HepG2 (cell line): ENCODE results near the gene THADA. TPM values are rescaled to one million over a fixed set of nuclear protein-coding genes. Genes with fewer than 3 reads are reported as not detected.

Experiments
- ARID2 ChIP-seq: sonication (generic); formaldehyde crosslinking; IDR thresholded peaks from 2 replicates; pipeline ENCODE4 v1.8.1; 2022; ENCODE audit warnings: mild to moderate bottlenecking, missing genetic modification reagents, borderline replicate concordance
- FOXA3 ChIP-seq: IDR thresholded peaks from 2 replicates; pipeline ENCODE4 v1.6.1; 2016; ENCODE audit warnings: missing genetic modification reagents, missing compliant biosample characterization
- FOXJ3 ChIP-seq: sonication (generic); formaldehyde crosslinking; IDR thresholded peaks from 2 replicates; pipeline ENCODE4 v1.4.0; 2020; ENCODE audit warnings: missing genetic modification reagents, mild to moderate bottlenecking, borderline replicate concordance
- FOXP1 ChIP-seq, 2 experiments: fragments of 450-650 bp in 1 of 2; IDR thresholded peaks; 2 replicates each; pipeline ENCODE4 v1.6.1; 2017 to 2018; ENCODE audit warnings: antibody characterized with exemption in 1 of 2
- HDAC2 ChIP-seq: sonication (generic); formaldehyde crosslinking; IDR thresholded peaks from 2 replicates; pipeline ENCODE4 v1.4.0; 2020; ENCODE audit warnings: missing genetic modification reagents
- HNF4A ChIP-seq: sonication (generic); formaldehyde crosslinking; IDR thresholded peaks from 2 replicates; pipeline ENCODE4 v1.4.0; 2020; ENCODE audit warnings: missing genetic modification reagents
- ISL2 ChIP-seq: sonication (generic); formaldehyde crosslinking; IDR thresholded peaks from 2 replicates; pipeline ENCODE4 v1.5.0; 2020; ENCODE audit warnings: missing genetic modification reagents
- NCOA2 ChIP-seq: sonication (generic); formaldehyde crosslinking; IDR thresholded peaks from 2 replicates; pipeline ENCODE4 v1.8.0; 2022; ENCODE audit warnings: inconsistent platforms
- NR2F2 ChIP-seq: IDR thresholded peaks from 2 replicates; pipeline ENCODE4 v1.6.1; 2012; ENCODE audit warnings: low read depth, inconsistent platforms, borderline replicate concordance
- RARG ChIP-seq: sonication (generic); formaldehyde crosslinking; IDR thresholded peaks from 2 replicates; pipeline ENCODE4 v1.4.0; 2020; ENCODE audit warnings: low read depth, mild to moderate bottlenecking, missing genetic modification reagents
- SMAD3 ChIP-seq: sonication (generic); formaldehyde crosslinking; IDR thresholded peaks from 2 replicates; pipeline ENCODE4 v1.4.0; 2020; ENCODE audit warnings: missing genetic modification reagents
- SNRNP70 ChIP-seq: fragments of 200-400 bp; formaldehyde crosslinking; IDR thresholded peaks from 2 replicates; pipeline ENCODE4 v1.6.1; 2017; ENCODE audit warnings: mild to moderate bottlenecking, low read depth, low read length, moderate library complexity
- THAP11 ChIP-seq: IDR thresholded peaks from 2 replicates; pipeline ENCODE4 v1.6.1; 2016; ENCODE audit warnings: missing biosample characterization, missing genetic modification reagents
- ZBTB21 ChIP-seq: sonication (generic); formaldehyde crosslinking; IDR thresholded peaks from 2 replicates; pipeline ENCODE4 v1.4.0; 2020; ENCODE audit warnings: missing genetic modification reagents
- ZFP90 ChIP-seq: sonication (generic); formaldehyde crosslinking; IDR thresholded peaks from 2 replicates; pipeline ENCODE4 v1.8.0; 2022; ENCODE audit warnings: missing genetic modification reagents, mild to moderate bottlenecking, inconsistent platforms, borderline replicate concordance
- ZNF20 ChIP-seq: sonication (generic); formaldehyde crosslinking; IDR thresholded peaks from 2 replicates; pipeline ENCODE4 v1.4.0; 2020; ENCODE audit warnings: mild to moderate bottlenecking, moderate library complexity, missing genetic modification reagents
- ZNF331 ChIP-seq: sonication (generic); formaldehyde crosslinking; IDR thresholded peaks from 2 replicates; pipeline ENCODE4 v1.4.0; 2020; ENCODE audit warnings: missing genetic modification reagents
- ZNF644 ChIP-seq: IDR thresholded peaks from 2 replicates; pipeline ENCODE4 v1.6.1; 2016; ENCODE audit warnings: low read depth
- ZNF782 ChIP-seq: sonication (generic); formaldehyde crosslinking; IDR thresholded peaks from 2 replicates; pipeline ENCODE4 v1.4.0; 2020; ENCODE audit warnings: missing genetic modification reagents, mild to moderate bottlenecking, borderline replicate concordance
- polyA plus RNA-seq, 8 experiments: library from polyadenylated mRNA; depleted of rRNA in 3 of 8; stranded (reverse) in 7 of 8; unstranded in 1 of 8; fragments of >200 nt; fragmentation: Illumina TruSeq in 4 of 8; extraction: Trizol in 4 of 8; gene quantifications; 2 replicates each; pipeline versions ENCODE4 v1.2.1 to v1.2.3, GENCODE V29; 2011 to 2016; ENCODE audit warnings: low read depth in 4 of 8, missing spikeins in 1 of 8, mixed read lengths in 1 of 8; ENCODE audit not compliant: insufficient read depth in 1 of 8
- total RNA-seq, 5 experiments: library from RNA; depleted of rRNA; stranded (reverse); fragments of >200 nt; fragmentation: Illumina TruSeq; extraction: Trizol; gene quantifications; 2 replicates each; pipeline ENCODE4 v1.2.3, GENCODE V29; 2016; ENCODE audit warnings: low read depth in 1 of 5
- TF ChIP-seq, protein P1 (sequence below): sonication (generic); formaldehyde crosslinking; IDR thresholded peaks from 2 replicates; pipeline ENCODE4 v1.4.0; 2020; ENCODE audit warnings: missing genetic modification reagents, borderline replicate concordance
- TF ChIP-seq, protein P2 (sequence below), 2 experiments: sonication (generic) in 1 of 2; formaldehyde crosslinking in 1 of 2; IDR thresholded peaks; 2 replicates each; pipeline versions ENCODE4 v1.4.0 to v1.6.1; 2016 to 2020; ENCODE audit warnings: borderline replicate concordance in 1 of 2, low read depth in 1 of 2, mild to moderate bottlenecking in 1 of 2, missing genetic modification reagents in 1 of 2
- TF ChIP-seq, protein P3 (sequence below): sonication (generic); formaldehyde crosslinking; IDR thresholded peaks from 2 replicates; pipeline ENCODE4 v1.4.0; 2020; ENCODE audit warnings: missing genetic modification reagents
- TF ChIP-seq, protein P4 (sequence below): IDR thresholded peaks from 2 replicates; pipeline ENCODE4 v1.6.1; 2016; ENCODE audit warnings: mild to moderate bottlenecking

THADA gene
- total and polyA plus RNA-seq, 2 of the 13 experiments (the other 11 are each of a cell fraction or from before 2014, with no cell fraction given), result 12.7 to 21.7 TPM

DNA sequence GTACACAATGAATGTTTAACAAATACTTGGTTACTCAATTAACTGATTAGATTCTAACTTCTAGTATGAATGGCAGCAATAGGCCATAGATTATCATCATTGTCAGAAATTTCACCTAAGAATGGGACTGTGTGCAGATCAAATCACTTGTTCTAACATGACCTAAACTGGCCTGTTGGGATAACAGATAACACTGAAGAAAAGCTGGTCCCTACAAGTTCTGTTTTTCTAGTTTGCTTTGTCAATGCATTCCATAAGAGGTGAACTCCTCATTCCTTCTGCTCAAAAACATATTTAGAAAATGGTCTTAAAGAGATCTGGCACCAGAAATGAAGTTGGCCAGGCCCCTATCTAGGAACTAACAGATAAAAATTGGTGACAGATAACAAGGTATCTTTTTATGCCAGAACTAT, 175.4 kb downstream of the THADA start (continued):
- TF ChIP-seq, protein P1, sequence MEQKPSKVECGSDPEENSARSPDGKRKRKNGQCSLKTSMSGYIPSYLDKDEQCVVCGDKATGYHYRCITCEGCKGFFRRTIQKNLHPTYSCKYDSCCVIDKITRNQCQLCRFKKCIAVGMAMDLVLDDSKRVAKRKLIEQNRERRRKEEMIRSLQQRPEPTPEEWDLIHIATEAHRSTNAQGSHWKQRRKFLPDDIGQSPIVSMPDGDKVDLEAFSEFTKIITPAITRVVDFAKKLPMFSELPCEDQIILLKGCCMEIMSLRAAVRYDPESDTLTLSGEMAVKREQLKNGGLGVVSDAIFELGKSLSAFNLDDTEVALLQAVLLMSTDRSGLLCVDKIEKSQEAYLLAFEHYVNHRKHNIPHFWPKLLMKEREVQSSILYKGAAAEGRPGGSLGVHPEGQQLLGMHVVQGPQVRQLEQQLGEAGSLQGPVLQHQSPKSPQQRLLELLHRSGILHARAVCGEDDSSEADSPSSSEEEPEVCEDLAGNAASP, result peak; percentile 79; the same call in 1 of the 2 replicates
- TF ChIP-seq NR2F2 (peak; percentile 71; the same call in 1 of the 2 replicates), ARID2 (CRISPR knock-in tag) (no peak), SMAD3 (no peak), ZNF644 (CRISPR knock-in tag) (0 out of 2 replicates have a peak, but pooled peaks have one; percentile 4), HNF4A (CRISPR knock-in tag) (peak; percentile 57), ISL2 (CRISPR knock-in tag) (peak; percentile 76; the same call in 1 of the 2 replicates), RARG (no peak), THAP11 (CRISPR knock-in tag) (no peak), ZNF782 (CRISPR knock-in tag) (no peak), SNRNP70 (no peak), NCOA2 (CRISPR knock-in tag) (peak; percentile 81), ZNF20 (CRISPR knock-in tag) (no peak), ZFP90 (0 out of 2 replicates have a peak, but pooled peaks have one; percentile 31), HDAC2 (CRISPR knock-in tag) (peak; percentile 24; the same call in 1 of the 2 replicates), FOXP1 (IDR thresholded peaks at IDR 0.05) (no peak), FOXP1 (CRISPR knock-in tag; IDR thresholded peaks at IDR 0.05) (peak; percentile 46; the same call in 1 of the 2 replicates), FOXJ3 (CRISPR knock-in tag) (peak; percentile 41; the same call in 1 of the 2 replicates), ZBTB21 (no peak), FOXA3 (CRISPR knock-in tag) (peak; percentile 47), ZNF331 (no peak)
- TF ChIP-seq, protein P2, sequence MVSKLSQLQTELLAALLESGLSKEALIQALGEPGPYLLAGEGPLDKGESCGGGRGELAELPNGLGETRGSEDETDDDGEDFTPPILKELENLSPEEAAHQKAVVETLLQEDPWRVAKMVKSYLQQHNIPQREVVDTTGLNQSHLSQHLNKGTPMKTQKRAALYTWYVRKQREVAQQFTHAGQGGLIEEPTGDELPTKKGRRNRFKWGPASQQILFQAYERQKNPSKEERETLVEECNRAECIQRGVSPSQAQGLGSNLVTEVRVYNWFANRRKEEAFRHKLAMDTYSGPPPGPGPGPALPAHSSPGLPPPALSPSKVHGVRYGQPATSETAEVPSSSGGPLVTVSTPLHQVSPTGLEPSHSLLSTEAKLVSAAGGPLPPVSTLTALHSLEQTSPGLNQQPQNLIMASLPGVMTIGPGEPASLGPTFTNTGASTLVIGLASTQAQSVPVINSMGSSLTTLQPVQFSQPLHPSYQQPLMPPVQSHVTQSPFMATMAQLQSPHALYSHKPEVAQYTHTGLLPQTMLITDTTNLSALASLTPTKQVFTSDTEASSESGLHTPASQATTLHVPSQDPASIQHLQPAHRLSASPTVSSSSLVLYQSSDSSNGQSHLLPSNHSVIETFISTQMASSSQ (IDR thresholded peaks at IDR 0.05; ENCODE audit: low read depth), result no peak
- TF ChIP-seq, protein P2 (CRISPR knock-in tag; IDR thresholded peaks at IDR 0.05; ENCODE audit: borderline replicate concordance), result 0 out of 2 replicates have a peak, but pooled peaks have one; percentile 13
- TF ChIP-seq, protein P3, sequence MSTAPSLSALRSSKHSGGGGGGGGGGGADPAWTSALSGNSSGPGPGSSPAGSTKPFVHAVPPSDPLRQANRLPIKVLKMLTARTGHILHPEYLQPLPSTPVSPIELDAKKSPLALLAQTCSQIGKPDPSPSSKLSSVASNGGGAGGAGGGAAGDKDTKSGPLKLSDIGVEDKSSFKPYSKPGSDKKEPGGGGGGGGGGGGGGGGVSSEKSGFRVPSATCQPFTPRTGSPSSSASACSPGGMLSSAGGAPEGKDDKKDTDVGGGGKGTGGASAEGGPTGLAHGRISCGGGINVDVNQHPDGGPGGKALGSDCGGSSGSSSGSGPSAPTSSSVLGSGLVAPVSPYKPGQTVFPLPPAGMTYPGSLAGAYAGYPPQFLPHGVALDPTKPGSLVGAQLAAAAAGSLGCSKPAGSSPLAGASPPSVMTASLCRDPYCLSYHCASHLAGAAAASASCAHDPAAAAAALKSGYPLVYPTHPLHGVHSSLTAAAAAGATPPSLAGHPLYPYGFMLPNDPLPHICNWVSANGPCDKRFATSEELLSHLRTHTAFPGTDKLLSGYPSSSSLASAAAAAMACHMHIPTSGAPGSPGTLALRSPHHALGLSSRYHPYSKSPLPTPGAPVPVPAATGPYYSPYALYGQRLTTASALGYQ (CRISPR knock-in tag), result peak; percentile 50; the same call in 1 of the 2 replicates
- TF ChIP-seq, protein P4, sequence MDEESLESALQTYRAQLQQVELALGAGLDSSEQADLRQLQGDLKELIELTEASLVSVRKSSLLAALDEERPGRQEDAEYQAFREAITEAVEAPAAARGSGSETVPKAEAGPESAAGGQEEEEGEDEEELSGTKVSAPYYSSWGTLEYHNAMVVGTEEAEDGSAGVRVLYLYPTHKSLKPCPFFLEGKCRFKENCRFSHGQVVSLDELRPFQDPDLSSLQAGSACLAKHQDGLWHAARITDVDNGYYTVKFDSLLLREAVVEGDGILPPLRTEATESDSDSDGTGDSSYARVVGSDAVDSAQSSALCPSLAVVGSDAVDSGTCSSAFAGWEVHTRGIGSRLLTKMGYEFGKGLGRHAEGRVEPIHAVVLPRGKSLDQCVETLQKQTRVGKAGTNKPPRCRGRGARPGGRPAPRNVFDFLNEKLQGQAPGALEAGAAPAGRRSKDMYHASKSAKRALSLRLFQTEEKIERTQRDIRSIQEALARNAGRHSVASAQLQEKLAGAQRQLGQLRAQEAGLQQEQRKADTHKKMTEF (CRISPR knock-in tag), result no peak
